HepG2 (cell line): ENCODE results near the gene CPNE4. TPM values are rescaled to one million over a fixed set of nuclear protein-coding genes. Genes with fewer than 3 reads are reported as not detected.

Source experiments
- CCAR2 ChIP-seq: fragments of 200-400 bp; formaldehyde crosslinking; optimal IDR thresholded peaks from 2 replicates; pipeline ENCODE3; 2018; ENCODE audit warnings: low read depth, mild to moderate bottlenecking, low read length, moderate library complexity
- FOSL2 ChIP-seq: sonication (generic); formaldehyde crosslinking; IDR thresholded peaks from 2 replicates; pipeline ENCODE4 v1.4.0; 2020; ENCODE audit warnings: missing genetic modification reagents
- FOXA1 ChIP-seq, 2 experiments: fragments of 450-650 bp in 1 of 2; sonication (generic) in 1 of 2; formaldehyde crosslinking in 1 of 2; IDR thresholded peaks; 2 replicates each; pipeline versions ENCODE4 v1.4.0 to v1.6.1; 2016 to 2020; ENCODE audit warnings: missing genetic modification reagents in 1 of 2
- GLMP ChIP-seq: sonication (generic); formaldehyde crosslinking; IDR thresholded peaks from 2 replicates; pipeline ENCODE4 v1.9.0; 2021; ENCODE audit warnings: missing genetic modification reagents, mild to moderate bottlenecking, borderline replicate concordance
- KAT2B ChIP-seq: fragments of 150-350 bp; IDR thresholded peaks from 2 replicates; pipeline ENCODE4 v1.6.1; 2014; ENCODE audit warnings: low read depth, low read length, borderline replicate concordance
- MED13 ChIP-seq: sonication (generic); formaldehyde crosslinking; IDR thresholded peaks from 2 replicates; pipeline ENCODE4 v1.5.0; 2020; ENCODE audit warnings: missing genetic modification reagents
- MED8 ChIP-seq: sonication (generic); formaldehyde crosslinking; IDR thresholded peaks from 2 replicates; pipeline ENCODE4 v1.8.1; 2023; ENCODE audit warnings: mild to moderate bottlenecking, missing genetic modification reagents; ENCODE audit not compliant: insufficient replicate concordance
- MTA3 ChIP-seq: sonication (generic); formaldehyde crosslinking; IDR thresholded peaks from 2 replicates; pipeline ENCODE4 v1.4.0; 2020; ENCODE audit warnings: missing genetic modification reagents
- POLR2A ChIP-seq, 2 experiments: IDR thresholded peaks; 2 replicates each; pipeline ENCODE4 v1.6.1; 2011; ENCODE audit warnings: low read depth in 2 of 2, low read length in 2 of 2, mild to moderate bottlenecking in 1 of 2, moderate library complexity in 1 of 2; ENCODE audit not compliant: insufficient read depth in 1 of 2
- SALL1 ChIP-seq: sonication (generic); formaldehyde crosslinking; IDR thresholded peaks from 2 replicates; pipeline ENCODE4 v1.8.0; 2022; ENCODE audit warnings: mild to moderate bottlenecking, missing genetic modification reagents
- SP1 ChIP-seq, 2 experiments: fragments of 450-650 bp in 1 of 2; sonication (generic) in 1 of 2; formaldehyde crosslinking in 1 of 2; IDR thresholded peaks; 2 replicates each; pipeline versions ENCODE4 v1.4.0 to v1.6.1; 2016 to 2020; ENCODE audit warnings: missing genetic modification reagents in 1 of 2
- YY1 ChIP-seq: IDR thresholded peaks from 2 replicates; pipeline ENCODE4 v1.6.1; 2011; ENCODE audit warnings: low read length, low read depth, moderate library complexity, mild to moderate bottlenecking; ENCODE audit not compliant: insufficient read depth, insufficient replicate concordance
- ZNF292 ChIP-seq: sonication (generic); formaldehyde crosslinking; IDR thresholded peaks from 2 replicates; pipeline ENCODE4 v1.8.1; 2022; ENCODE audit warnings: mild to moderate bottlenecking, low read depth, missing genetic modification reagents, borderline replicate concordance
- ZNF484 ChIP-seq: sonication (generic); formaldehyde crosslinking; IDR thresholded peaks from 2 replicates; pipeline ENCODE4 v1.5.1; 2020; ENCODE audit warnings: mild to moderate bottlenecking, low read depth, missing genetic modification reagents, borderline replicate concordance
- ZNF609 ChIP-seq: sonication (generic); formaldehyde crosslinking; IDR thresholded peaks from 2 replicates; pipeline ENCODE4 v1.4.0; 2020; ENCODE audit warnings: mild to moderate bottlenecking, missing genetic modification reagents, borderline replicate concordance
- ZNF616 ChIP-seq: sonication (generic); formaldehyde crosslinking; IDR thresholded peaks from 2 replicates; pipeline ENCODE4 v1.5.0; 2020; ENCODE audit warnings: low read depth, mild to moderate bottlenecking, missing genetic modification reagents
- ZNF691 ChIP-seq: sonication (generic); formaldehyde crosslinking; IDR thresholded peaks from 2 replicates; pipeline ENCODE4 v1.4.0; 2020; ENCODE audit warnings: missing genetic modification reagents, low read depth, mild to moderate bottlenecking, borderline replicate concordance
- ZSCAN5A ChIP-seq: sonication (generic); formaldehyde crosslinking; IDR thresholded peaks from 2 replicates; pipeline ENCODE4 v1.8.0; 2022; ENCODE audit warnings: mild to moderate bottlenecking, missing genetic modification reagents, borderline replicate concordance
- polyA plus RNA-seq, 8 experiments: library from polyadenylated mRNA; depleted of rRNA in 3 of 8; stranded (reverse) in 7 of 8; unstranded in 1 of 8; fragments of >200 nt; fragmentation: Illumina TruSeq in 4 of 8; extraction: Trizol in 4 of 8; gene quantifications; 2 replicates each; pipeline versions ENCODE4 v1.2.1 to v1.2.3, GENCODE V29; 2011 to 2016; ENCODE audit warnings: low read depth in 4 of 8, missing spikeins in 1 of 8, mixed read lengths in 1 of 8; ENCODE audit not compliant: insufficient read depth in 1 of 8
- total RNA-seq, 5 experiments: library from RNA; depleted of rRNA; stranded (reverse); fragments of >200 nt; fragmentation: Illumina TruSeq; extraction: Trizol; gene quantifications; 2 replicates each; pipeline ENCODE4 v1.2.3, GENCODE V29; 2016; ENCODE audit warnings: low read depth in 1 of 5
- TF ChIP-seq, protein P1 (sequence below): sonication (generic); formaldehyde crosslinking; IDR thresholded peaks from 2 replicates; pipeline ENCODE4 v1.4.0; 2020; ENCODE audit warnings: mild to moderate bottlenecking, missing genetic modification reagents

CPNE4 gene
- total and polyA plus RNA-seq, 2 of the 13 experiments (the other 11 are each of a cell fraction or from before 2014, with no cell fraction given), result not detected

DNA sequence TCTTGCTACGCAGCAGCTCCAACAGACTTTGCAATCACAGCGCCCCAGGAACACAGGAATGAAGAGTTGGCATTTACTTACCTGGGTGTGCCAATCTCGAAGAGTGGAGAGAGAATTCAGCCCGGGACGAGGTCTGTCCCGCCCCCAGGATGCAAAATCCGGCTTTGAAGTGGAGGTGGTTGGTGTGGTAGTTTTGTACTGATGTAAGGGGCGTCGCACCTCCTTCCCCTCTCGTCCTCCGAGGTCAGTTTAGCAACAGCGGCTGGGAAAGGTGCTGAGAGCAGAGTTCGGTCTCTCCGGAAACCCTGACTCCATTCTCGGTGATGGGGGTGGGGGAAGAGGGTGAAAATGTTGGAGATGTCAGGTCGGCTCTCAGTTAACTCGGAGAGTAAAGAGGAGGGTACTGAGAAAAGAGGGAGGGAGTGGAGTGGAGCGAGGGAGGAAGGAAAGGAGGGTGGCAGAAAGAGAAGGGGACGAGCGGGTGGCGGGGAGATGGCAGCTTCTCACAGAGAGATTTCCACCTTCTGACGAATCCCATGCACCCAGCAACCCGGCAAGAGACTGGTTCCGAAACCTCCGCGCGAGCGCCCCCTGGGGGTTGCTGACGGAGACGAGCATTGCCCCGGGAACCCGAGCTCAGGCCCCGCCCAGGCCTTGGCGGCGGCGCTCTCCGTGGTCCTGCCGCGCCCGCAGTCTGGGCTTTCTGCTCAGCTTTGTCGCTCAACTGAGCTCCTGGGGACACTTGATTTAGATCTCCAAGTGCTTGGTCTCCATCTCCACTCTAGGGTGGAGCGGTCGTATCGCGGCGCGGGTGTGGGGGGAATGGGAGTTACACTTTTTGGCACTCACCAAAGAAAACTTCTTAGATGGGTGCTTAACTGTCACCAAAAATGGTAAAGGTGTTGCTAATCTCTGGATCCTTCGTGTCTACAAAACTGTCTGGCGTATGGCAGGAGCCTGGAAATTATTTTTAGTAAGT is at the start of gene CPNE4 (continued):
- no peak for TF ChIP-seq FOXA1 (IDR thresholded peaks at IDR 0.05)
- TF ChIP-seq FOXA1 (CRISPR knock-in tag; IDR thresholded peaks at IDR 0.05), result no peak
- TF ChIP-seq YY1, result peak; percentile 34
- TF ChIP-seq MTA3 (CRISPR knock-in tag), result peak; percentile 84; the same call in 1 of the 2 replicates
- TF ChIP-seq MED13, result peak; percentile 64; the same call in 1 of the 2 replicates
- no peak for TF ChIP-seq ZNF292
- no peak for TF ChIP-seq CCAR2
- TF ChIP-seq FOSL2 (CRISPR knock-in tag), result peak; percentile 40
- no peak for TF ChIP-seq ZNF484 (CRISPR knock-in tag)
- TF ChIP-seq SALL1 (CRISPR knock-in tag), result peak; percentile 87
- TF ChIP-seq ZNF609 (CRISPR knock-in tag), result no peak
- TF ChIP-seq POLR2A (IDR thresholded peaks at IDR 0.05; ENCODE audit: insufficient read depth in 1 of 2, low read depth in 2 of 2, low read length in 2 of 2), result no peak
- no peak for TF ChIP-seq ZNF616 (CRISPR knock-in tag)
- no peak for TF ChIP-seq KAT2B
- no peak for TF ChIP-seq GLMP
- TF ChIP-seq ZNF691 (CRISPR knock-in tag), result peak; percentile 80; the same call in 1 of the 2 replicates
- TF ChIP-seq MED8 (CRISPR knock-in tag), result no peak
- TF ChIP-seq, protein P1, sequence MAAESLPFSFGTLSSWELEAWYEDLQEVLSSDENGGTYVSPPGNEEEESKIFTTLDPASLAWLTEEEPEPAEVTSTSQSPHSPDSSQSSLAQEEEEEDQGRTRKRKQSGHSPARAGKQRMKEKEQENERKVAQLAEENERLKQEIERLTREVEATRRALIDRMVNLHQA (CRISPR knock-in tag), result no peak
- no peak for TF ChIP-seq SP1 (IDR thresholded peaks at IDR 0.05)
- peak; percentile 73; the same call in 1 of the 2 replicates for TF ChIP-seq SP1 (CRISPR knock-in tag; IDR thresholded peaks at IDR 0.05)
- 0 out of 2 replicates have a peak, but pooled peaks have one; percentile 61 for TF ChIP-seq ZSCAN5A (CRISPR knock-in tag)
